Measurements from ENCODE around the gene MSX1.
A peak's percentile ranks its signal among the peaks of the same experiment; 100 is the strongest.

MSX1 gene

GRCh38 chr4:4869731-4870571 is 10.5 kb downstream of the MSX1 start:
- DNase-seq (ENCODE audit: low spot score), result no peak

GRCh38 chr4:4870576-4871241 is 11.2 kb downstream of the MSX1 start:
- DNase-seq (ENCODE audit: low spot score), result no peak

GRCh38 chr4:4871242-4871572 is 11.7 kb downstream of the MSX1 start:
- no peak for DNase-seq (ENCODE audit: low spot score)

GRCh38 chr4:4871573-4872313 is 12.3 kb downstream of the MSX1 start:
- DNase-seq (ENCODE audit: low spot score), result no peak

- DNase-seq (ENCODE audit: low spot score), result peak; percentile 70
Measured at GRCh38 chr4:4872314-4872903, 12.9 kb downstream of the MSX1 start.

GRCh38 chr4:4873203-4873602 is 13.7 kb downstream of the MSX1 start:
- DNase-seq (ENCODE audit: low spot score), result no peak

- no peak for DNase-seq (ENCODE audit: low spot score)
Measured at GRCh38 chr4:4874254-4874653, 14.8 kb downstream of the MSX1 start.

GRCh38 chr4:4875147-4875546 is 15.7 kb downstream of the MSX1 start:
- DNase-seq (ENCODE audit: low spot score), result no peak

- DNase-seq (ENCODE audit: low spot score), result no peak
Measured at GRCh38 chr4:4875611-4876010, 16.1 kb downstream of the MSX1 start.

- no peak for DNase-seq (ENCODE audit: low spot score)
Measured at GRCh38 chr4:4876945-4877661, 17.6 kb downstream of the MSX1 start.

- no peak for DNase-seq (ENCODE audit: low spot score)
Measured at GRCh38 chr4:4880492-4880891, 21.0 kb downstream of the MSX1 start.

GRCh38 chr4:4881432-4881831 is 22.0 kb downstream of the MSX1 start:
- no peak for DNase-seq (ENCODE audit: low spot score)

GRCh38 chr4:4884611-4885010 is 25.1 kb downstream of the MSX1 start:
- no peak for DNase-seq (ENCODE audit: low spot score)

- DNase-seq (ENCODE audit: low spot score), result no peak
Measured at GRCh38 chr4:4887426-4887825, 28.0 kb downstream of the MSX1 start.

- DNase-seq (ENCODE audit: low spot score), result no peak
Measured at GRCh38 chr4:4888695-4889094, 29.2 kb downstream of the MSX1 start.

GRCh38 chr4:4889781-4890180 is 30.3 kb downstream of the MSX1 start:
- DNase-seq (ENCODE audit: low spot score), result no peak

- no peak for DNase-seq (ENCODE audit: low spot score)
Measured at GRCh38 chr4:4890574-4891255, 31.2 kb downstream of the MSX1 start.

- DNase-seq (ENCODE audit: low spot score), result no peak
Measured at GRCh38 chr4:4893721-4894120, 34.3 kb downstream of the MSX1 start.

- DNase-seq (ENCODE audit: low spot score), result no peak
Measured at GRCh38 chr4:4899202-4899925, 39.9 kb downstream of the MSX1 start.

- DNase-seq (ENCODE audit: low spot score), result no peak
Measured at GRCh38 chr4:4901877-4902276, 42.4 kb downstream of the MSX1 start.

GRCh38 chr4:4912155-4912554 is 52.7 kb downstream of the MSX1 start:
- DNase-seq (ENCODE audit: low spot score), result no peak
